CD1c-positive myeloid dendritic cell (primary cell): Measurements from ENCODE around the gene UCMA.

Experiments
- DNase-seq: peaks from one replicate; pipeline ENCODE4 v3.0.0-alpha.2; 2016; ENCODE audit errors: extremely low spot score

The UCMA gene

GRCh38 chr10:13187135-13187534 is 47.0 kb downstream of the UCMA start:
- no peak for DNase-seq

GRCh38 chr10:13184730-13185514 is 49.3 kb downstream of the UCMA start:
- DNase-seq, result no peak

- DNase-seq, result no peak
These were observed 49.9 kb downstream of the UCMA start for GRCh38 chr10:13184276-13184675.

- no peak for DNase-seq
These were observed 50.5 kb downstream of the UCMA start for GRCh38 chr10:13183625-13184024.

- DNase-seq, result no peak
These were observed 51.8 kb downstream of the UCMA start for GRCh38 chr10:13182424-13182823.

- no peak for DNase-seq
These were observed 53.4 kb downstream of the UCMA start for GRCh38 chr10:13180788-13181187.

GRCh38 chr10:13173616-13174015 is 60.6 kb downstream of the UCMA start:
- no peak for DNase-seq
